Peyer's patch (tissue), 4 donors: ENCODE results near the gene KRTDAP.

ENCODE experiments used
- CTCF ChIP-seq, 6 experiments: fragments of 450-650 bp in 4 of 6; fragments of 200-600 bp in 2 of 6; sonication (generic) in 1 of 6; IDR thresholded peaks; one replicate each; pipeline ENCODE4 v1.5.1; 2017 to 2019; ENCODE audit warnings: antibody characterized with exemption in 6 of 6, mild to moderate bottlenecking in 3 of 6, moderate library complexity in 1 of 6
- POLR2A ChIP-seq, 2 donors: fragments of 450-650 bp; IDR thresholded peaks; one replicate each; pipeline ENCODE4 v1.5.1; 2017; ENCODE audit warnings: antibody characterized with exemption in 2 of 2, mild to moderate bottlenecking in 2 of 2, moderate library complexity in 2 of 2

GRCh38 chr19:35533201-35533821 lies 43.0 kb upstream of the KRTDAP start, which contains the start of gene GAPDHS:
- no peak for TF ChIP-seq CTCF (IDR thresholded peaks at IDR 0.05)
- no peak for TF ChIP-seq POLR2A (IDR thresholded peaks at IDR 0.05)
